Activated gamma-delta T cell treated with anti-CD3 and anti-CD28 coated beads, Interleukin-2, amount 50 U/mL, for 16 hours (primary cell): ENCODE results near the gene EED.
"Not testable (repeated sequence)": the region's sequence is repeated elsewhere in the genome, so short reads cannot be mapped to it uniquely, and the experiment has no call there.

Experiments used
- DNase-seq: peaks from one replicate; pipeline ENCODE4 v3.0.0-alpha.2; 2020; ENCODE audit warnings: low read depth

EED gene

GRCh38 chr11:86291466-86292262, 47.1 kb downstream of the EED start:
- DNase-seq: peak; percentile 49

GRCh38 chr11:86292912-86293616, 48.5 kb downstream of the EED start:
- DNase-seq: no peak

- no peak for DNase-seq
Measured at GRCh38 chr11:86294026-86294425, 49.5 kb downstream of the EED start.

DNA sequence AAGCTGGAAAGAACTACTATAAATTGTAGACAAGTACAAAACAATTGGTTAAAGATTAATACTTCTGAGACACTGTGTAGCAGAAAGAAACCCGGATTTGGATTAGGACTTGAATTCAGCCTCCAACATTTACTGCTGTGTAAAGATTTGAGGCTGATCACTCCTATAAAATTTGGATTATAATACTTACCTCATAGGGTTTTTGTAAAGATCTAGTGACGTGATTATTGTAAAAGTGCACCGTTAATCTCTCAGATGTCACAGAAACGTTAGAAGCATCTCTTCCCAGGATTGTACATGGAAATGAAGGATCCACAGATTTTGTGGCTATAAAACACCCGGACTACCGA, 57.2 kb downstream of the EED start:
- DNase-seq: no peak

GRCh38 chr11:86302092-86302793, 57.7 kb downstream of the EED start, which contains the start of gene HIKESHI:
TSS of gene HIKESHI (plus strand) at chr11:86302240. CDS start at chr11:86302449, 209 bp downstream.
- peak; percentile 86 for DNase-seq

GRCh38 chr11:86303257-86303656, 58.7 kb downstream of the EED start:
- DNase-seq: no peak

DNA sequence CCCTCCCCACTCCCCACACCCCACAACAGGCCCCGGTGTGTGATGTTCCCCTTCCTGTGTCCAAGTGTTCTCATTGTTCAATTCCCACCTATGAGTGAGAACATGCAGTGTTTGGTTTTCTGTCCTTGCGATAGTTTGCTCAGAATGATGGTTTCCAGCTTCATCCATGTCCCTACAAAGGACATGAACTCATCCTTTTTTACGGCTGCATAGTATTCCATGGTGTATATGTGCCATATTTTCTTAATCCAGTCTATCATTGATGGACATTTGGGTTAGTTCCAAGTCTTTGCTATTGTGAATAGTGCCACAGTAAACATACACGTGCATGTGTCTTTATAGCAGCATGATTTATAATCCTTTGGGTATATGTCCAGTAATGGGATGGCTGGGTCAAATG, 64.2 kb downstream of the EED start:
- DNase-seq: not testable (repeated sequence)

DNA sequence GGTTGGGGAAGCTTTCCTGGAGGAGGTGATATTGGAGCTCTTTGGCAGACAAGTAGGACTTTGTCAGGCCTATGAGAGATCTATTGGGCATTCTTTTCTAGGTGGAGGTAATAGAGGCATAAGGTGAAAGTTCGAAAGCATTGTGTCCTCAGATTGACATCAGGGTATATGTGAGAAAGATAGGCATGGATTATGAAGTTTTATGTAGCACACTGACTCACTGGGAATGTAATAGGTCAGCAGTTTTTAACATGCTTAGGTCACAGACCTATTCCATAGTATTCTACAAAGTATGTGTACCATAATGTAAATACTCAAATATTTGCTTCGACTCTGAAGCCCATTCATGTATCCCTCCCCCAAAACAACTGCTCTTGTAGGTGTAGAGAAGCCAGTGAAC, 69.2 kb downstream of the EED start:
- DNase-seq: no peak

GRCh38 chr11:86314636-86315035, 70.1 kb downstream of the EED start:
- DNase-seq: no peak
